HG03159 (cell line): ENCODE results near the gene TPD52L2.
"Not testable (repeated sequence)": the region's sequence is repeated elsewhere in the genome, so short reads cannot be mapped to it uniquely, and the experiment has no call there.

Experiments used
- ATAC-seq: cut with Tn5 transposase; IDR thresholded peaks from one replicate; pipeline ENCODE4 v1.9.1; 2021; ENCODE audit warnings: mild to moderate bottlenecking, moderate library complexity; ENCODE audit not compliant: unreplicated experiment

Gene TPD52L2

DNA sequence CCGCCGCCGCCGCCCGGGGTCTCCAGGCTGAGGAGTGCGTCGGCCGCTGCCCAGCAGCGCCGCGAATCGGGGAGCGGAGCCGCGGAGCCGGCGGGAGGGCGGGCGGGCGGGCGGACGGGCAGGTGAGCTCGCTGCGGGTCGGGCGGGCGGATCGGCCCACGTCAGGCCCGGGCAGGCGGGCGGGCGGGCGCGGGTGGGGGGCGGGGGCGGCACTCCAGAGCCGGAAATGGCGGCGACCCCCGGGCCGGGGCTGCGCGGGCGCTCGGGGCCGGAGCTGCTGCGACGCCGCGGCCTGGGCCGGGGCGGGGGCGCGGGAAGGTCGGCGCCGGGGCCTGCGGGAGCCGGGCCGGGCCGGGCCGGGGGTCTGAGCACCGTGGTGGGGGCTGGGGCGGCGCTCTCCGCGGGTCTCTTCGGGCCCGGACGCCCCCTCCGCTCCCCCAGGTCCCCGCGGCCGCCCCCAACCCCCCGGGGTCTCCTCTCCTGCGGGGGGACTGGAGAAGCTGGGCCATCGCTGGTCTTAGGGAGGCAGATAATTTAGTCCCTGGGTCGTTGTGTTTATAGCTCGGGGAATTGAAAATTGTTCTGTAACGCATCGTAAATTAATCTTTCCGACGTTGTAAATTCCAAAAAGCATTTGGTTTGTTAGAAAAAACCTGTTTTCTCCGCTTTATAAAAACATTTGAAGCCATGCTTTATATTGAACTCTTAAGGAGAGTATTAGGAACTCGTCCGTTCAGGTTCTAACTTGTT, 30.3 kb downstream of the TPD52L2 start:
- peak; percentile 1 for ATAC-seq

DNA sequence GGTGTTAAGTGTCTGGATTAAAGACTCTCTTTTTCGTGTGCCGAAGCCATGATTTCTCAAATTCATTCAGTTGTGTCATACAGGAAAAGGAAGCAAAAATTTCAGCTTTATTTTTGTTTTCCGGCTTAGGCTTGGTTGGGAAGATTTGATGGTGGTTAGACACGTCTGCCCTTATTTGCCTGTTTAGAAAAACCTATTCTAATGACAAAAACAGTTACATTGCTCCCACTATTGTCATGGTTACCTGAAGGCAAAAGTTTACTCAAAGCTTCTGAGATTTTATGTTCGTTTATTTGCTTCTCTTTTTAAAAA, 30.8 kb downstream of the TPD52L2 start:
- no peak for ATAC-seq

DNA sequence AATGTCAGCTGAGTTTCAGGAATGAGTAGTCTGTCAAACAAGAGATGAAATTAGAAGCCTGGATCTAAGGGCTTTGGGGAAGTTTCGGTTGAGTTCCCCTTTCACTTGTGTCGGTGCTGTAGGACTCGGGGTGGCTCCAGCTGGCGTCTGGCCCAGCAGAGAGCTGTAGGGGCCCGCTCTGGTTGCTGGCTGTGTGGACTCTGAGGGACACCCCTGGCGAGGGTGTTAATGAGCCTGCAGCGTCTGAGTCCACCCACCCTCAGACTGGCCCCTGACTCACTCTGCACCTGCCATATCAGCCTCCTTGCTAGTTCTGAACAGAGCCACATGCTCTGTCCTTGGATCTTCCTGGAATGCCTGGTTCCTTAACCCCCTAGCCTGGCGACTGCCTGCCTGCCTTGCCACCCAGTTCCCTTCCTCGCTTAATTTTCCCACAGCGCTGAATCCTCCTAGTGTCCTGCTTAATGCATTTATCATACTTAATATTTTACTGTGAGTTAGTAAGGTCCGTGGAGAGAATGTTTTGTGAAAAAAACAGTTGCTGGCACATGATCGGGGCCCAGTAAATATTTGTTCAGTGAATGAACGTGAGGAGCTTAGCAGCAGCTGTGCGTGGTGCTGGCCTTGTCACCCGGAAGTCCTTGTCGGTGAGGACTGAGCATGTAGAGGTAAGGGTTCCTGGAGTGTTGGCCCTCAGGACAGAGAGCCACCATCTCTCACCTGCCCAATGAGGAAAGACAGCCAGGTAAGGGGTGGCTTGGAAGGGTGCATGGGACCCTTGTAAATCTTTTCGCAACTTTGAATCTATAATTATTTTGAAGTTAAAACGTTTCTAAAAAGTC, 31.4 kb downstream of the TPD52L2 start:
- no peak for ATAC-seq

DNA sequence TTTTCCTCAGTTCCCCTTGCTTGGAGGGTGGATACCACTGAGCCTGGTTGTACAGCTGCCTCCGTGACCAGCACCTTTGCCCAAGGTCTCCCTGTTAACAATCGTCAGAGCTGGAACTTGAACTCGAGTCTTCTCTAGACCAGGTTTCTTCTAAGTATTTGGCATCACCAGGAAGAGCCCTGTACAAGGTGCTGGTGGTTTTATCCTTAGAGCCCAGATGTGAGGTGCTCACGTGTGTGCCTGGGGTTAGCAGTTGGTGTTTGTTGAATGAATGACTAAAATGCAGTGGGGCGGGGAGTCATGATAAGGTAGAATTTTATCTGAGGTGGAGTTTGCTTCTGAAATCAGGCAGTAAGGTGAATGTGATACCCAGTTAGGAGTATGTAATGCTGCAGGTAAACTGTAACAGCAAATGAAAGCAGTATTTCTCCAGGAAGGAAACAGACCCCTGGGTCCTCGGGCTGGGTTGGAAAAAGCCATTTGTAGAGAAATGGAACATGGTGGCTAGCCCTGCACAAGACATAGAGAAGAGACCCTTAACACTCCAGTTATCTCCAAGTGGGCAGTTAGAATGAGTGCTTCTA, 33.0 kb downstream of the TPD52L2 start:
- no peak for ATAC-seq

DNA sequence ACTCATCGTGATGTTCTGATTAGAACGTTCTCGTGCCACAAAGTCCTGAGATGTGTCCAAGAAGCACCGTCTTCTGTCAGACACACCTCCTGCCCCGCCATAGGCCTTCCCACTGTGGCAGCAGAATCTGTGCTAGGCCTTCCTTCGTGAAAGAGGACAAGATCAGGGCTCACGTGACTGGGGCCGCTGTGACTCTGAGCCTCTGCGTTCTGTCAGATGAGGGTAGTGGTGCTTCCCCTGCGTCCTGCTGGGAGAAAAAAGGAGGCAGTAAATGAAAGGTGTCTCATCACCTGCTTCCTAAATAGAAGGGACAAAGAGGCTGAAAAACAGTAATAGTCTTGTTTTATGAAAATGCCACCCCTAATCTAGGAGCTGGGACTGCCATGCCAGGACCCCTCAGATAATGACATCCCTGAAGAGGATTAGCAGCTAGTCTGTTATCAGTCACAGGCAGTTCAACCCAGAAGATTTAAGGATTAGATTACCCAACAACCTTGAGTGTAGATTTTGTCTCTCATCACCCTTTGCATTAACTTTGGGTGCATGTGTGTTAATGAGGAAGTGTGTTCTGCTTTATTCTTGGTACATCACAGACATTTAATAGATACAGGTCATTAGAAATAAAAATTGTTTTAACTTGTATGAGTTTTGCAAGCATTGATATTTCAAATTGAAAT, 34.0 kb downstream of the TPD52L2 start:
- no peak for ATAC-seq

DNA sequence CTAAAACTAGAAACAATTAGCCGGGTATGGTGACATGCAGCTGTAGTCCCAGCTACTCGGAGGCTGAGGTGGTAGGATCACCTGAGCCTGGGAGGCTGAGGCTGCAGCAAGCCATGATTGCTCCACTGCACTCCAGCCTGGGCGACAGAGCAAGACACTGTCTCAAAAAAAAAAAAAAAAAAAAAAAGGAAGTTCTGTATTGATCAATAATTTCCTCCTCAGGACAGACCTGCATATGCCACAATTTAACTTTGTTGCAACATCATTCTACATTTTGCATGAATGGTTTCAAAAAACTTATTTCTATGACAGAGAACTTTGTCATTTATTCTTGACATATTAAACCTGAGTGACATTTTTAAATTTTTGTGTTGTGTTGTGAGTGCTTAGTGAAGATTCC, 35.3 kb downstream of the TPD52L2 start:
- ATAC-seq, result no peak

DNA sequence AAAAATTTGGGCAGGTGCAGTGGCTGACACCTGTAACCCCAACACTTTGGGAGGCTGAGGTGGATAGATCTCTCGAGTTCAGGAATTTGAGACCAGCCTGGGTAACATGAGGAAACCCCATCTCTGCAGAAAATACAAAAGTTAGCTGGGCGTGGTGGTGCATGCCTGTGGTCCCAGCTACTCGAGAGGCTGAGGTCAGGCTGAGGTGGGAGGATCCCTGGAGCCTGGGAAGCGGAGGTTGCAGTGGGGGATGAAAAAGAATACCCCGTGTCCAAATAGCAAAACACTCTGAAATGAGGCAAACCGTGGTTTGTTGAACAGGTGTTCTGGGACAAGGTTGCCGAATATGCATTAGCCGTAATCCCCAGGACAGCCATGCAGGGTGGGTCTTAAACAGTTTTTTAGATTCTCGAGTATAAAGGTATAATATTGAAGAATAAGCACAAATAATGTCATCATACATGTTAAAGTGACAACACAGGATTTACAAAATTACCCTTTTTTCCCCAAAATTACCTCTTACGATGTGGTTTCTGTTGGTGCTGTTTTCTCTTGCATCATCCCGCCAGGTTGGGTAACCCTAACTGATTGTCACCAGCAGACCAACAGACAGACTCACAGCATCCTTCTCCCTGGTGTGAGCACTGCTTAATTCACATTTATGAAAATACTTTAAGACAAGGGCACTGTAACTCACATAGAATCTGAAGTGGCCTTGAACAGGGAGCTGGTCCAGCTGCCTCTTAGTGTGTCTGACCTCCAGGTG, 38.9 kb downstream of the TPD52L2 start:
- ATAC-seq, result no peak

DNA sequence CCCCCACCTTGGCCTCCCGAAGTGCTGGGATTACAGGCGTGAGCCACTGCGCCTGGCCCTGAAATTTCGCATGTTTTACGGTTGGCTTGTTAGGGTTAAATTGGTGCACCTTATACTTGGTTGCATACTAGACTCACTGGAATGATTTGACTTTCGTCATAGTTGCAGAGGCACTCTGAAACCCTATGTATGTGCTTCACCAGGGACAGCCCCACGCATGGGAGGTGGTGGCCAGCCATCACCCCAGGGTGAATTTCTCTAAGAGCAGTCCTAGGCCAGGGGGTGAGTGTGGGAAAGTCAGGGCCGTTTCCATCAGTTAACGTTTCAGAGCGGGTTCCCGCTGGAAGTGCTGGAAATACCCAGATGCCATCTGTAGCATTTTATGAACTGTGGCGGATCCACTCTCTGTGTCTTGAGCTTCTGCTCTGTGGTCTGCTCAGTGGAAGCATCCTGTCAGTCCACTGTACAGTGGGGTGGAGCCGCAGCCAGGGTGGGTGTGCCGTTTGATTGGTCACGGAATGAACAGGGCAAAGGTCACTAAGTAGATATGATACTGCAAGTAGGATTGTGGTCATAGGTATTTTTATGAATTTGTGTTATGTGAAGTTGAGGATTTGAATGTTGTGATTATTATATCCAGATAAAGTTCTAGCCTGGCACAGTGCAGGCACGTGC, 43.1 kb downstream of the TPD52L2 start:
- no peak for ATAC-seq

DNA sequence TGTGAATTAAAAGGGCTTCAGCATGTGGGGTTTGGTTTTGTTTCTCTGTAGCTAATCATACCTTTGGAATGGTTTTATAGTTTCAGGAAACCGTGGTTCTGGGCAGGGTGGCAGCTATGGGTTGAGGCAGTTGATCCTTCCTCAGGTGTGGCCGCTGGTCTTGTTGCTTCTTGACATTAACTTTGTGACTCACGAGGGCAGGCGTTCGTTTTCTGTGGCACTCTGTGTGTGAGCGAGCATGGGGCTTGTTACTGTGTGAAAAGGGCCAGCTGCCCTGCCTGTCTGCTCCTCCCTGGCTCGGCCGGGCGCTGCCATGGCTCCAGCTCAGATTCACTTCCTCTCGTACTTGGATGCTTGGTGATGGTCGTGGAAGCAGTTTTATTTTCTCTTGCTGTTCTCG, 46.1 kb downstream of the TPD52L2 start:
- no peak for ATAC-seq

DNA sequence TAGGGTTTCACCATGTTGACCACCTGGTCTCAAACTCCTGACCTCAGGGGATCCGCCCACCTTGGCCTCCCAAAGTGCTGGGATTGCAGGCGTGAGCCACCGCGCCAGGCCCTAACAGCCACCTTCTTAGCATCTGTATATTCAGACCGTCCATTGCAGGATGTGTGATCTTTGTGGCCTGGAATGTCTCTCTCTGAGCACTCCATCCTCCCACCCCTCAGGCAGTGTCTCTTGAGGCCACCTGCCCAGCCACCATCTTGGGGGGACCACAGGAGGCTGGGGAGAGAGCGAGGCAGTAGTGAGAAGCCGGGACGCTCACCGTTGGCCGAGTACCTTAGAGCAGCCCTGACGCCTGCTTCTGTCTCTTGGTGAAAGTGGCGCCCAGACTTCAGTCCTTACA, 48.7 kb downstream of the TPD52L2 start:
- ATAC-seq, result no peak

DNA sequence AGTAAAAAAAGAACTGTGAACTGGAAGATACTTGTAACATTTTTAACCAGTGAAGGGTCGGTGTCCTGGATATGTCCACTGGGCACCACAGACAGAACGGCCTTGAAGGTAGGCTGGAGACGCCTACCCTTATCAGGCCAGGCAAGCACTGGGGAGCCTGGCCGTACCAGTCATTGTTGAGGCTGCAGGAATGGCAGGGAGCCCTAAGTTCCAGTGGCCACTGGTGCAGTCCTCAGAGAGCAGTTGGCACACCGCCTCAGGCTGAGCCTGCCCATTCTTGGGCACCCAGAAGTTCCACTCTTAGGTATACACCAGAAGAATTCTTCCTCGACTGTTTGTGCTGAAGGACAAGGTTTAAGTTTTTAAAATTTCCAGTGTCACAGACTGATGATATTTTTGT, 50.4 kb downstream of the TPD52L2 start:
- no peak for ATAC-seq

DNA sequence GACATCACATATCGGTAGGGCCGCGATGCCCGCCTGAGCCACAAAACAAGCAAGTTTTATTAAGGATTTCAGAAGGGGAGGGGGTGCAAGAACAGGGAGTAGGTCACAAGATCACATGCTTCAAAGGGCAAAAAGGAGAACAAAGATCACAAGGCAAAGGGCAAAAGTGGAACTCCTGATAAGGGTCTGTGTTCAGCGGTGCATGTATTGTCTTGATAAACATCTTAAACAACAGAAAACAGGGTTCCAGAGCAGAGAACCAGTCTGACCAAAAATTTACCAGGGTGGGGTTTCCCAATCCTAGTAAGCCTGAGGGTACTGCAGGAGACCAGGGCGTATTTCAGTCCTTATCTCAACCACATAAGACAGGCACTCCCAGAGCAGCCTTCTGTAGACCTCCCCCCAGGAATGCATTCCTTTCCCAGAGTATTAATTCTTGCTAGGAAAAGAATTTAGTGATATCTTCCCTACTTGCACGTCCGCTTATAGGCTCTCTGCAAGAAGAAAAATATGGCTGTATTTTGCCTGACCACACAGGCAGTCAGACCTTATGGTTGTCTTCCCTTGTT, 51.4 kb downstream of the TPD52L2 start:
- not testable (repeated sequence) for ATAC-seq

DNA sequence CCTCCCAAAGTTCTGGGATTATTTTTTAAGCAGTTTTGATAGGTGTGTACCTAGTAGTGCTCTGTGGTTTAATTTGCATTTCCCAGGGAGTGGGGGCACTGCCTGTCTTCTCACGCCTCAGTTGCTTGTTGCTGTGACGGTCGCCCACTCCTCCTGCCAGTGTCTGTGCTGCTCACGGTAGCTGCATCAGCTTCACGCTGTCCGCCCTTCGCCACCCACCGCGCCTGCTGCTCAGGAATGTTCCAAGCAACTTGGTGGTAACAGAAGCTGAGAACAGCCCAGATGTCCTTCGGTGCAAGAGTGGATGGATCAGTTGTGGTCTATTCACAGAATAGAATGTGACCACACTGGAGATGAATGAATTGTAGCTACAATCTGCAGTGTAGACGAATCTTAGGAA, 52.7 kb downstream of the TPD52L2 start:
- no peak for ATAC-seq

DNA sequence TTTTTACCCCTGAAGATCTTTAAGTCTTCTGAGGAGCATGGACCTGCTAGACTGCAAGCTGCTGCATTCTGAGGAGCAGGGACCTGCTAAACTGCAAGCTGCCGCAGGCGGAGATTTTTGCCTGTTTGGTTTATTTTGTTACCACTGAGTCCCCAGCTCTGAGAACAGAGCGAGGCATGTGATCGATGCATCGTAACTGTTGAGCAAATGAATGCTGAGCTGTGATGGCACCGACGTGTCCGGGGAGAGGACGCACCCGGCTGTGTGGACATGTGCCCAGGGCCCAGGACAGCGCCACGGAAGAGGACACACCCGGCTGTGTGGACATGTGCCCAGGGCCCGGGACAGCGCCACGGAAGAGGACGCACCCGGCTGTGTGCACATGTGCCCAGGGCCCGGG, 54.1 kb downstream of the TPD52L2 start:
- ATAC-seq, result no peak

DNA sequence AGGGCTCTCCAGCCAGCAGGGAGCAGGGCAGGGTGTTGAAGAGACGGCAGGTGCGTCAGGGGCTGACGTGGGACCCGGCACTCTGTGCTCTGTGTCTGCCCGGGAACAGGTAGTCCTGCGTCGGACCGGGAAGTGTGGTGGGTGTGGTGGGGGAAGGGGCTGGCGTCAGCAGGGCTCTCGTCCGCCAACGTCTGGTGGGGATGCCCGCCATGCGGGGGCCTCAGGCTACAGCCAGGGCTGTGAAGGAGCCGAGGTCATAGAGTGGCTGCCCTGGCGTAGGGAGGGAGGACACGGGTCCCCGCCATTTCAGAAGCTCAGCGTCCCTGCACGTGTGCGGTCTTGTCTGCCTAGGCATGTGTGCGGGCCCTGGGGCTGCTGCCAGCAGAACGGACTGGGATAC, 55.2 kb downstream of the TPD52L2 start:
- ATAC-seq, result no peak

DNA sequence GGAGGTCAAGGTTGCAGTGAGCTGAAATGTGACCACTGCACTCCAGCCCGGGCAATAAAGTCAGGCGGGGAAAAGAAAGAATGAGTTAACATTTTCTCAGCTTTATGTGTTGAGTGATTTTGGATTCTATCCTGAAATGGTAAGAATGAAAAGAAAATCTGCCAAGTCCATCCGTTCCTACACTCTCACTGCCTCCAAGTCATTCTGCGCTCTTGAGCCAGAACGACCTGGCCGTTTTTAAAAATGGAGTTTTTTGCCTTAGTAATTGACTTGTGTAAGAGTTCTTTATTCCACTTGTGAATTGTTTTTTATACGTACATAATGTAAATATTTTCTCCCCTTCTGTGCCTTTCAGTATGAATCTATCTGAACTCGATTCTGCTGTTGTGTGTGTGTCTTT, 58.6 kb downstream of the TPD52L2 start:
- ATAC-seq, result no peak

DNA sequence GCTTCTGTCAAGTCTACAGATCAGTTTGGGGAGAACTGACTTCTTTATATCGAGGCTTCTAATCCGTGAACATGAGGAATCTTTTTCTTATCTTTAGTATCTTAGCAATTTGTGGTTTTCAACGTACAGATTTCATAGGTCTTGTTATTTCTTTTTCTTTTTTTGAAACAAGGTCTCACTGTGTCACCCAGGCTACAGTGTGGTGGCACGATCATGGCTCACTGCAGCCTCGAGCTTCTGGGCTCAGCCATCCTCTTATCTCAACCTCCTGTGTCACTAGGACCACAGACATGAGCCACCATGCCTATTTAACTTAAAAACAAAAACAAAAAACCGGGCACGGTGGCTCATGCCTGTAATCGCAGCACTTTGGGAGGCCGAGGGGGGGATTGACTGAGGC, 59.2 kb downstream of the TPD52L2 start:
- no peak for ATAC-seq

DNA sequence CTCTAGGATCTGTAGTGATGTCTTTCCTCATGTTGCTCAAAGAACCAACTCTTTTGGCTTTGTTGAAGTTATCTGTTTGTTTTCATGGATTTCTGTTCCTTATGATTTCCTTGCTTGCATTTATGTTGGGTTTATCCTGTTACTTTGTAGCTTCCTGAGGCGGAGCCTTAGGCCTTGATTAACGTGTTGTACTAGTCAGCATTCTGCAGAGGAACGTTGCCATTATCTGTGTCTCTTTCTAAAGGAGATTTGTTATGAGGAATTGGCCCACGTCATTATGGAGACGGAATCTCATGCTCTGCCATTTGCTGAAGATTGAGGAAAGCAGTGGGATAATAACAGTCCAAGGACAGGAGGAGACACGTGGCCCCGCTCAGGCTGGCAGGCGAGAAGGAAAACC, 61.2 kb downstream of the TPD52L2 start:
- ATAC-seq, result no peak

DNA sequence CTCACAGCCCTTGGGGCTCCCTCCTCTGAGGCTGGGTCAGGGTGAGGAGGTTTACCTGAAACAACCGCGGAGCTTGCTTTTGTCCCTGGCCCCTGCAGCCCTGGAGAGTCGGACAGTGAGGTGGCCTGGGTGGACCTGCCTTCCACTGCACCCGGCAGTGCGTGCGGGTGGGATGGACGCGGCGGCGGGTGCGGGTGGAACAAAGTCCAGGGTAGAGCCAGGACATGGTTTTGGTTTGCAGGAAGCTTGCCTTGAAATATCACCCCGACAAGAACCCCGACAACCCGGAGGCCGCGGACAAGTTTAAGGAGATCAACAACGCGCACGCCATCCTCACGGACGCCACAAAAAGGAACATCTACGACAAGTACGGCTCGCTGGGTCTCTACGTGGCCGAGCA, 64.0 kb downstream of the TPD52L2 start:
- ATAC-seq, result no peak

DNA sequence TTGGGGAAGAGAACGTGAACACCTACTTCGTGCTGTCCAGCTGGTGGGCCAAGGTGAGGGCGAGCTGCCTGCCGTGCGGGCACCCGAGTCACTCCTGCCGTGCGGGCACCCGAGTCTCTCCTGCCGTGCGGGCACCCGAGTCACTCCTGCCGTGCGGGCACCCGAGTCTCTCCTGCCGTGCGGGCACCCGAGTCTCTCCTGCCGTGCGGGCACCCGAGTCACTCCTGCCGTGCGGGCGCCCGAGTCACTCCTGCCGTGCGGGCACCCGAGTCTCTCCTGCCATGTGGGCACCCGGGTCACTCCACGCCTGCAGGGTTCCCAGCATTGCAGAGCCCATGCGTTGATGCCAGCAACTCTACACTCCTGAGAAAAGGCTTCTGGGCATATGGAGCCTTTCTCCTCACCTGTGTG, 64.4 kb downstream of the TPD52L2 start:
- ATAC-seq, result not testable (repeated sequence)
